Fibroblast of mammary gland (primary cell): ENCODE results near the gene CDK18.

Experiments
- DNase-seq: peaks from one replicate; pipeline ENCODE4 v3.0.0-alpha.2; 2010; ENCODE audit warnings: low read depth
- H3K4me3 ChIP-seq: 2 replicates; pipeline ENCODE4 v1.5.1; 2011; ENCODE audit warnings: low read depth, mild to moderate bottlenecking, low read length, moderate library complexity; ENCODE audit not compliant: control insufficient read depth
- CTCF ChIP-seq: conservative IDR thresholded peaks from 2 replicates; pipeline ENCODE4 v1.5.1; 2011; ENCODE audit warnings: low read depth, low read length, inconsistent platforms; ENCODE audit not compliant: control insufficient read depth, insufficient read depth

Gene CDK18

GRCh38 chr1:205504311-205505075 is at the start of gene CDK18:
Gene CDK18, plus strand, starts transcription at chr1:205504669. Its CDS starts 18,499 bp downstream, at chr1:205523168.
- DNase-seq: no peak
- H3K4me3 ChIP-seq: peak within 1 kb of the TSS; percentile 7

GRCh38 chr1:205454903-205455335 is 49.5 kb upstream of the CDK18 start:
- DNase-seq: no peak
- H3K4me3 ChIP-seq: no peak overlapping the region
- TF ChIP-seq CTCF: no peak

More at GRCh38 chr1:205504311-205505075, at the start of gene CDK18:
- no peak for TF ChIP-seq CTCF

GRCh38 chr1:205455581-205456382 is 48.7 kb upstream of the CDK18 start, which contains the start of gene BLACAT1:
Gene BLACAT1, minus strand, starts transcription at chr1:205456045.
- no peak for DNase-seq
- no peak within 1 kb of the TSS for H3K4me3 ChIP-seq
- TF ChIP-seq CTCF: no peak

- no peak overlapping the region for H3K4me3 ChIP-seq
- TF ChIP-seq CTCF: no peak
- DNase-seq: no peak
These were observed 48.0 kb upstream of the CDK18 start for GRCh38 chr1:205456383-205456867.

- no peak for TF ChIP-seq CTCF
- H3K4me3 ChIP-seq: no peak overlapping the region
- no peak for DNase-seq
These were observed 47.4 kb upstream of the CDK18 start for GRCh38 chr1:205456868-205457745.

GRCh38 chr1:205458777-205459566 is 45.5 kb upstream of the CDK18 start:
- TF ChIP-seq CTCF: no peak
- peak; percentile 48 for DNase-seq

More at GRCh38 chr1:205458777-205459566, 45.5 kb upstream of the CDK18 start:
- H3K4me3 ChIP-seq: no peak overlapping the region
